K562 (cell line): ENCODE data around the gene CNTRL. TPM values are rescaled to one million over a fixed set of nuclear protein-coding genes. Genes with fewer than 3 reads are reported as not detected.
A peak's percentile ranks its signal among the peaks of the same experiment; 100 is the strongest.

ENCODE experiments used
- ATF1 ChIP-seq, 2 experiments: fragments of 450-650 bp in 1 of 2; IDR thresholded peaks; 2 replicates each; pipeline ENCODE4 v1.6.1; 2016; ENCODE audit warnings: missing compliant biosample characterization in 1 of 2, missing genetic modification characterization in 1 of 2
- ATF7 ChIP-seq: fragments of 450-650 bp; IDR thresholded peaks from 2 replicates; pipeline ENCODE4 v1.7.1; 2014; ENCODE audit warnings: mild to moderate bottlenecking, moderate library complexity
- BCOR ChIP-seq: fragments of 450-650 bp; IDR thresholded peaks from 2 replicates; pipeline ENCODE4 v1.6.1; 2016
- HDGF ChIP-seq: fragments of 450-650 bp; IDR thresholded peaks from 2 replicates; pipeline ENCODE4 v1.6.1; 2016
- LEF1 ChIP-seq: fragments of 450-650 bp; IDR thresholded peaks from 2 replicates; pipeline ENCODE4 v1.6.1; 2016; ENCODE audit warnings: mild to moderate bottlenecking
- MBD1 ChIP-seq: fragments of 250-450 bp; sonication (Bioruptor Pico); IDR thresholded peaks from 2 replicates; pipeline ENCODE4 v1.8.0; 2022; ENCODE audit warnings: inconsistent platforms
- MTA2 ChIP-seq: fragments of 450-650 bp; IDR thresholded peaks from 2 replicates; pipeline ENCODE4 v1.6.1; 2016; ENCODE audit warnings: low read depth
- NR1H2 ChIP-seq: sonication (generic); formaldehyde crosslinking; IDR thresholded peaks from 2 replicates; pipeline ENCODE4 v1.4.0; 2020; ENCODE audit warnings: mild to moderate bottlenecking, missing genetic modification reagents
- PHF8 ChIP-seq: fragments of 200-600 bp; sonication (generic); IDR thresholded peaks from 2 replicates; pipeline ENCODE4 v1.6.1; 2012; ENCODE audit warnings: mixed run types, mild to moderate bottlenecking, inconsistent platforms, low read length, moderate library complexity, borderline replicate concordance
- RB1 ChIP-seq: fragments of 450-650 bp; IDR thresholded peaks from 2 replicates; pipeline ENCODE4 v1.6.1; 2017; ENCODE audit warnings: low read depth, mild to moderate bottlenecking
- RBBP5 ChIP-seq: fragments of 200-600 bp; sonication (generic); IDR thresholded peaks from 2 replicates; pipeline ENCODE4 v1.6.1; 2012; ENCODE audit warnings: borderline replicate concordance, mild to moderate bottlenecking, low read length, control low read depth, inconsistent platforms; ENCODE audit not compliant: insufficient read depth, poor library complexity, severe bottlenecking
- SETDB1 ChIP-seq: IDR thresholded peaks from one replicate; pipeline ENCODE4 v1.6.1; 2012; ENCODE audit warnings: low read length, control low read depth, inconsistent platforms
- SRF ChIP-seq, 2 experiments: fragments of 250-450, 450-650 bp in 1 of 2; sonication (Bioruptor Pico) in 1 of 2; sonication (generic) in 1 of 2; formaldehyde crosslinking; IDR thresholded peaks; 2 replicates each; pipeline versions ENCODE4 v1.5.0 to v1.5.1; 2020 to 2022; ENCODE audit warnings: mild to moderate bottlenecking in 1 of 2, missing genetic modification reagents in 1 of 2
- THRB ChIP-seq: fragments of 450-650 bp; formaldehyde crosslinking; conservative IDR thresholded peaks from 2 replicates; pipeline ENCODE4 v1.4.0; 2022; ENCODE audit warnings: mild to moderate bottlenecking, missing genetic modification characterization
- ZC3H8 ChIP-seq: fragments of 450-650 bp; IDR thresholded peaks from 2 replicates; pipeline ENCODE4 v1.6.1; 2017
- ZNF764 ChIP-seq: fragments of 250-450 bp; sonication (Bioruptor Pico); IDR thresholded peaks from 2 replicates; pipeline ENCODE4 v1.4.0; 2020; ENCODE audit warnings: low read depth, mild to moderate bottlenecking, moderate library complexity
- ZNF780A ChIP-seq: fragments of 250-450 bp; sonication (Bioruptor Pico); IDR thresholded peaks from 2 replicates; pipeline ENCODE4 v1.5.0; 2021; ENCODE audit warnings: mild to moderate bottlenecking
- polyA plus RNA-seq, 8 experiments: library from polyadenylated mRNA; depleted of rRNA in 4 of 8; stranded (reverse) in 5 of 8; unstranded in 3 of 8; fragments of >200 nt; fragmentation: Nextera tagmentation in 2 of 8; fragmentation: Illumina TruSeq in 1 of 8; extraction: Ambion mirVana in 2 of 8; extraction: Trizol in 1 of 8; gene quantifications; 2 replicates each; pipeline versions ENCODE4 v1.2.1 to v1.2.3, GENCODE V29; 2011 to 2014; ENCODE audit warnings: inconsistent platforms in 1 of 8, missing spikeins in 1 of 8
- total RNA-seq, 7 experiments: library from RNA; depleted of rRNA in 6 of 7; stranded (reverse); fragments of >200 nt in 6 of 7; fragmentation: Illumina TruSeq in 2 of 7; extraction: Trizol in 2 of 7; gene quantifications; 2 replicates each; pipeline versions ENCODE4 v1.2.1 to v1.2.3, GENCODE V29; 2011 to 2021; ENCODE audit warnings: low replicate concordance in 1 of 7
- TF ChIP-seq, protein P1 (sequence below): sonication (generic); formaldehyde crosslinking; IDR thresholded peaks from 2 replicates; pipeline ENCODE4 v1.8.0; 2022; ENCODE audit warnings: mild to moderate bottlenecking, missing genetic modification reagents
- TF ChIP-seq, protein P2 (sequence below): fragments of 450-650 bp; formaldehyde crosslinking; IDR thresholded peaks from 2 replicates; pipeline ENCODE4 v1.4.0; 2022; ENCODE audit warnings: mild to moderate bottlenecking, moderate library complexity
- TF ChIP-seq, protein P3 (sequence below): fragments of 250-450 bp; sonication (Bioruptor Pico); IDR thresholded peaks from 2 replicates; pipeline ENCODE4 v1.9.0; 2021; ENCODE audit warnings: mild to moderate bottlenecking, inconsistent platforms

The CNTRL gene
- total and polyA plus RNA-seq, 9 of the 15 experiments (the other 6 are each of a cell fraction or from before 2014, with no cell fraction given), result 9.2 to 28.9 (median 20.5) TPM

DNA sequence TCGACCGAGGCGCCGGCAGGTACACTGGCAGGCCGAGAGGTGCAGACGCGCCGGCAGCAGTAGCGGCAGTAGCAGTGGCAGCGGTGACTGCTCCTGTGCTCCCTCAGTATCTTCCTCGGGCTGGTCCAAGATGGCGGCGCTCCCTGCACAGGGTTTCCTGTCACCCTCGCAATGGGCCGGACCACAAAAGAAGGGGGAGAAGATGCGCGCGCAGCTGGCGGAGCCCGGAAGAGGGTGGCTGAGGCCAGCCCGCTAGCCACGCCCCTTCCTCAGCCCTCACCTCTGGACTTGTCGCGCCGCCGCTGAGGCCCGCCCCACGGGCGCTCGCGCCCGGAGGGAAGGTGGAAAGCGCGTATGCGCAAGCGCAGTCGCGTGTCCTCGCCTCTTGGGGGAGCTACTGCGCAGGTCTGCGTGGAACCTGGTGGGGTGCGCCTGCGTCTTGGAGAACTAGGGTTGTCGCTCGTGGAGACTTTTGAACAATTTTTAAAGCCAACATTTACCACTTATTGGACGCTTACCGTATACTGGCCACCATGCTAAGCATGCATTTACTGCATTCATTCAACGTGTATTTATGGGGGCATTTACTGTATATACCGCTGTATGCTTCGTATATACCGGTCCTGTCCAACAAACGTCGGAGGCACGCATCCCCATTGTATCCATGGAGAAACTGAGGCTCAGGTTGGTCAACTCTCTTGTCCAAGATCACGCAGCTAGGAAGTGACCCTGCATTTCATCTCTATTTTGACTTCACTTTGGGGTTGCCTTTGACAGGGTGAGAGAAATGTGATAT, 127.2 kb downstream of the CNTRL start, which contains the start of gene RAB14 (continued):
- no peak for TF ChIP-seq MBD1 (CRISPR knock-in tag)
- TF ChIP-seq, protein P1, sequence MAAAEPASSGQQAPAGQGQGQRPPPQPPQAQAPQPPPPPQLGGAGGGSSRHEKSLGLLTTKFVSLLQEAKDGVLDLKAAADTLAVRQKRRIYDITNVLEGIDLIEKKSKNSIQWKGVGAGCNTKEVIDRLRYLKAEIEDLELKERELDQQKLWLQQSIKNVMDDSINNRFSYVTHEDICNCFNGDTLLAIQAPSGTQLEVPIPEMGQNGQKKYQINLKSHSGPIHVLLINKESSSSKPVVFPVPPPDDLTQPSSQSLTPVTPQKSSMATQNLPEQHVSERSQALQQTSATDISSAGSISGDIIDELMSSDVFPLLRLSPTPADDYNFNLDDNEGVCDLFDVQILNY, result 0 out of 2 replicates have a peak, but pooled peaks have one; percentile 34
- peak; percentile 86 for TF ChIP-seq ATF7
- TF ChIP-seq, protein P2, sequence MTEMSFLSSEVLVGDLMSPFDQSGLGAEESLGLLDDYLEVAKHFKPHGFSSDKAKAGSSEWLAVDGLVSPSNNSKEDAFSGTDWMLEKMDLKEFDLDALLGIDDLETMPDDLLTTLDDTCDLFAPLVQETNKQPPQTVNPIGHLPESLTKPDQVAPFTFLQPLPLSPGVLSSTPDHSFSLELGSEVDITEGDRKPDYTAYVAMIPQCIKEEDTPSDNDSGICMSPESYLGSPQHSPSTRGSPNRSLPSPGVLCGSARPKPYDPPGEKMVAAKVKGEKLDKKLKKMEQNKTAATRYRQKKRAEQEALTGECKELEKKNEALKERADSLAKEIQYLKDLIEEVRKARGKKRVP (CRISPR knock-in tag), result peak; percentile 19; the same call in 1 of the 2 replicates
- no peak for TF ChIP-seq ZNF780A (CRISPR knock-in tag)
- TF ChIP-seq LEF1, result peak; percentile 51; the same call in 1 of the 2 replicates
- no peak for TF ChIP-seq ATF1 (CRISPR knock-in tag; IDR thresholded peaks at IDR 0.05)
- peak; percentile 54 for TF ChIP-seq ATF1 (tag; IDR thresholded peaks at IDR 0.05)
- TF ChIP-seq BCOR, result peak; percentile 93
- TF ChIP-seq THRB (CRISPR knock-in tag), result peak; percentile 57; the same call in 1 of the 2 replicates
- peak; percentile 45; the same call in 1 of the 2 replicates for TF ChIP-seq RB1
- no peak for TF ChIP-seq NR1H2
- TF ChIP-seq ZC3H8, result 0 out of 2 replicates have a peak, but pooled peaks have one; percentile 67
- peak; percentile 84 for TF ChIP-seq MTA2
- peak; percentile 78; the same call in 1 of the 2 replicates for TF ChIP-seq HDGF
- TF ChIP-seq, protein P3, sequence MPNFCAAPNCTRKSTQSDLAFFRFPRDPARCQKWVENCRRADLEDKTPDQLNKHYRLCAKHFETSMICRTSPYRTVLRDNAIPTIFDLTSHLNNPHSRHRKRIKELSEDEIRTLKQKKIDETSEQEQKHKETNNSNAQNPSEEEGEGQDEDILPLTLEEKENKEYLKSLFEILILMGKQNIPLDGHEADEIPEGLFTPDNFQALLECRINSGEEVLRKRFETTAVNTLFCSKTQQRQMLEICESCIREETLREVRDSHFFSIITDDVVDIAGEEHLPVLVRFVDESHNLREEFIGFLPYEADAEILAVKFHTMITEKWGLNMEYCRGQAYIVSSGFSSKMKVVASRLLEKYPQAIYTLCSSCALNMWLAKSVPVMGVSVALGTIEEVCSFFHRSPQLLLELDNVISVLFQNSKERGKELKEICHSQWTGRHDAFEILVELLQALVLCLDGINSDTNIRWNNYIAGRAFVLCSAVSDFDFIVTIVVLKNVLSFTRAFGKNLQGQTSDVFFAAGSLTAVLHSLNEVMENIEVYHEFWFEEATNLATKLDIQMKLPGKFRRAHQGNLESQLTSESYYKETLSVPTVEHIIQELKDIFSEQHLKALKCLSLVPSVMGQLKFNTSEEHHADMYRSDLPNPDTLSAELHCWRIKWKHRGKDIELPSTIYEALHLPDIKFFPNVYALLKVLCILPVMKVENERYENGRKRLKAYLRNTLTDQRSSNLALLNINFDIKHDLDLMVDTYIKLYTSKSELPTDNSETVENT, result peak; percentile 22; the same call in 1 of the 2 replicates
- peak; percentile 72 for TF ChIP-seq RBBP5
- TF ChIP-seq SETDB1, result peak; percentile 88
- peak in 1 of 2 experiments; percentile 80; a peak in 2 of 4 replicates for TF ChIP-seq SRF (CRISPR knock-in tag; IDR thresholded peaks at IDR 0.05)
- peak; percentile 75 for TF ChIP-seq PHF8
- no peak for TF ChIP-seq ZNF764
